IPS DF 19.7 (cell line): ENCODE measurements around the gene STRBP.
"Not testable (repeated sequence)": the region's sequence is repeated elsewhere in the genome, so short reads cannot be mapped to it uniquely, and the experiment has no call there.

ENCODE experiments used
- DNase-seq: peaks from one replicate; pipeline ENCODE4 v3.0.0-alpha.2; 2013; ENCODE audit warnings: low read depth, low spot score

Gene STRBP

DNA sequence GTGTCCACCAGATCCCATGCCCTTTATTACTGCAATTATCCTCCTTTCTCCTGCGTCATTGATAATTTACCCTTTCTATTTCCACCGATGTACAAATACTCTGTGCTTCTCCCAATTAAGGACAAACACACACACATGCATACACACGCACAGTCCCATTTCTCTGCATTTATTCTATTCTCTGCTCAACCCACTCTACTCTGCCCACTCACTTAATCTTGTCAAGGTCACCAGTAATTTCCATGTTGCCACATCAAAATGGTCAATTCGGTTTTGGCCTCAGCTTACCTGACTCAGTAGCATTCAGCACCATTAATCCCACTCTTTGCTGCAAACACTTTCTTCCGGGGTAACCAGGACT is 14.6 kb upstream of the STRBP start:
- no peak for DNase-seq

DNA sequence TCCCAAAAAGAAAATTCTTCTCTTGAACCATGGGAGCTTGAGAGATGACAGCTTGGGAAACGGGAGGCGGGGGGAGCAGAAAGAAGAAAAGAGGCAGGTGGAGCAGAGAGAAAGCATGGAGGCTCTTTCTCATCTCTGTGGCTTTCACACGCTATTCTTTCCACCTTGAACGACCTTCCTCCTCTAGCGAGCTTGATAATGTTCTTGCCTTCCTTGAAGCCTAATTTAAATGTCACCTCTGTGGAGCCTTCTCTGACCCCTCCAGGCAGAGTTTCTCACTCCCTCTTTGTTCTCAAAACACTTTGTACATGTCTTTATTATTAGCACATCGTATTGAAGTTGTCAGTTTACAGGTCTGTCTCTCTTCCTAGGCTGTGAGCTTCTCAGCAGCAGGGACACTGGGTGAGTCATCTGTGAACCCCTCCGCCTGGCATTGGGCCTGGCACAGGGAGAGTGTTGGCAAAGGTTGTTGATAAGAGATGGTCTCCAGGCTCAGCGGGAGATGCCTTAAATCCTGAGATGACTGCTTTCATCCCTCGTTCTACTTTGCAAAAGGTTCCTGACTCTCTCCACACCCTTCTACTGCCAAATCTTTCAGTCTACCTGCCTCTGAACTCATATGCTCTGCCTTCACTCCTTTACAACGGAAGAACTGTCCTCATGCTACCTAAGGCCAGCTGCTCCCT is 14.1 kb upstream of the STRBP start:
- DNase-seq, result no peak

GRCh38 chr9:123281659-123282350 is 13.4 kb upstream of the STRBP start:
- DNase-seq, result no peak

- not testable (repeated sequence) for DNase-seq
These were observed 10.6 kb upstream of the STRBP start for GRCh38 chr9:123278879-123279493.

- DNase-seq, result no peak
These were observed 10.0 kb upstream of the STRBP start for GRCh38 chr9:123278361-123278760.

- DNase-seq, result no peak
These were observed 8.2 kb upstream of the STRBP start for GRCh38 chr9:123276551-123276950.

- DNase-seq, result not testable (repeated sequence)
These were observed 2.7 kb upstream of the STRBP start for GRCh38 chr9:123271133-123271532.

DNA sequence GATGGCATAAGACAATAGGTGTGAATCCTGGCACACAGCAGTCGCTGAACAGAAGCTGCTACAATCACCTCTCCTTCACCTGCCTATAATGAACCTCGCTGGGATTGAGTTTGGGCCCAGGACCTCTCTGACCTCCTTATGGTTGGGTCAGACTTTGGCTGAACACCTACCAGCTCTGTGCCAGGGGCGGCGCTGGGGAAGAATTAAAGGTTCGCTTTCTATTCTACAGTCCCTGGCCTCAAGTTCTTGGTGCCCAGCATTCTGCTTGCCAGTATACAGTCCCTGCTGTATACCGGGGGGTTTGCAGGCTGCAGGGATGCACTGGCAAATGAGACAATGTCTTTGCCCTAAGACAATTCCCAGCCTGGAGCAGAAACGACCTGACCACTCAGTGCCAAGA is 895 bp upstream of the STRBP start:
- DNase-seq, result no peak

GRCh38 chr9:123268199-123268464 is 254 bp downstream of the STRBP start:
- no peak for DNase-seq

DNA sequence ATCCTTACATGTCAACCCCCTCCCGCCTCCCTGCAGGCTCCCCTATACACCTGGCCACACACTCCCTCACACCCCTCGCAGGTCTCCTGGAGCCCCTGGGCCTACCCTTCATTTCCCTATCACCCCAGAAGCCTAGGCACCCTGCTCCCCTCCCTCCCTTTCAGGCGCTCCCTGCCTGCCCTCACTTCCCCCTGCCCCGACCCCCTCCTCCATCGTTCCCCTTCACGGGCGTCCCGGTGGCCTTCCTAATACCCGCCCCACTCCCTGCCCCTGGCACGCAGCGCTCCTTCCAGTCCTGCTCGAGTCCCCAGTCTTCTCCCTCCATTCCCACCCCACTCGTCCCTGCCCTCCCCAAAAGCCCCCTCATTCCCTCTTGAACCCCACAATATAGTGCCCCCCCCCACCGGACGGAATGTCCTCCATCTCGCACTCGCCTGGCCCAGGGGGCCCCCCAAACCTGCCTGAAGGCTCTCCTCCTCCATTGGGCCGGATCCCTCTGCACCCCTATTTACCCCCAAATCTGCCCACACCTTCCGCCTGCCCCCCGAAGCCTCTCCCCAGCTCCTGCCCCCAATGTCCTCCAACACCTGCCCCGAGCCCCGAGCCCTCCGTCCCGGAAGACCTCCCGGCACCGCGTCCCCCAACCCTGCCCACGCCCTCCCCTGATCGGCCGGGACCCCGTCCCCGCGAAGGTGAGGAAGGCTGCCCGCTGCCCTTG is 746 bp downstream of the STRBP start:
- no peak for DNase-seq

- no peak for DNase-seq
These were observed 1.6 kb downstream of the STRBP start for GRCh38 chr9:123266655-123267399.

DNA sequence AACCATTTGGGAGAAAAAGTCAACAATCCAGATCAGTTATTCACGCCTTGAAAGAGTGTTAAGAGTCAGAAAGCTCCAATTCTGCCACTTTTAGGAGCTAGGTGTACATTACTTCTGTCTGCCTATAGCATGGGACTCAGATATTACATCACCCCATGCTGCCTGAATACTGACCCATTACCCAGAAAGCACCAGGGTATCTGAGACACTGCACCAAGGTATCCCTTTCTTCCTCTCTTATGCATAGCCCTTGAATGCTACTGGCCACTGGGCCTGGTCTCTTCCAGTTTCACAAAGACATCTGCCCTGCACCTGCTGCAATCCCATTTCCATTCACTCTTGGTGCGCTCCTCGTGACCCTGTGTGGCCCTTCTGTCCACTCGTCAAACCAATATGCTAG is 2.6 kb downstream of the STRBP start:
- DNase-seq, result no peak

DNA sequence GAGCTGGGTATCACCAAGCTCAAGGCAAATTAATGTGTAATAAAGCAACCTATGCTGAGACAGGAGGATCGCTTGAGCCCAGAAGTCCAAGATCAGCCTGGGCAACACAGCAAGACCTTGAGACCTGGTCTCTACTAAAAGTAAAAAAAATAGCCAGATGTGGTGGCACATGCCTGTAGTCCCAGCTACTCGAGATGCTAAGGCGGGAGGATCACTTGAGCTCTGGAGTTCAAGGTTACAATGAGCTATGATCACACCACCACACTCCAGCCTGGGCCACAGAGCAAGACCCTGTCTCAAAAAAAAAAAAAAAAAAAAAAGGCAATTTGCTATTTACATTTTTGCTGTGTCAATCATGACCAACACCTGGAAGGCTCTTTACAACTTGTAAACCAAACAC is 5.2 kb downstream of the STRBP start:
- DNase-seq, result no peak

GRCh38 chr9:123262338-123262737 is 6.0 kb downstream of the STRBP start:
- DNase-seq, result no peak

GRCh38 chr9:123261006-123261677 is 7.2 kb downstream of the STRBP start:
- DNase-seq, result no peak

- DNase-seq, result no peak
These were observed 8.0 kb downstream of the STRBP start for GRCh38 chr9:123260340-123260739.

GRCh38 chr9:123257276-123257675 is 11.1 kb downstream of the STRBP start:
- no peak for DNase-seq

DNA sequence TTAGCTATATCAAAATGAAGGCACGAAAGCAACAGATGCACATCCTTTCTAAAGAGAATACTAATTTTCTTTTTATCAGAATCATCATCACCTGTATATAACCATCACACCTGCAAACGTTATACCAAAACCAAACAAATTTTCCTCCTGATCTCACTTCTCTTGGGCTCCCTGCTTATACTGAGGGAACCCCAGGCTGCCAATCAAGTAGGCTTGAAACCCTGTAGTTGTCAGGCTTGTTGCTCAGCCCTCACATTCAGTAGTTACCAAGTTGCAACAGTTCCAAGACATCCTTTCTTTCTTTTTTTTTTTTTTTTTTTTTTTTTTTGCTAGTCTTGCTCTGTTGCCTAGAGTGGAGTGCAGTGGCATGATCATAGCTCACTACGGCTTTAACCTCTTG is 12.7 kb downstream of the STRBP start:
- no peak for DNase-seq

GRCh38 chr9:123253204-123253603 is 15.2 kb downstream of the STRBP start:
- no peak for DNase-seq

DNA sequence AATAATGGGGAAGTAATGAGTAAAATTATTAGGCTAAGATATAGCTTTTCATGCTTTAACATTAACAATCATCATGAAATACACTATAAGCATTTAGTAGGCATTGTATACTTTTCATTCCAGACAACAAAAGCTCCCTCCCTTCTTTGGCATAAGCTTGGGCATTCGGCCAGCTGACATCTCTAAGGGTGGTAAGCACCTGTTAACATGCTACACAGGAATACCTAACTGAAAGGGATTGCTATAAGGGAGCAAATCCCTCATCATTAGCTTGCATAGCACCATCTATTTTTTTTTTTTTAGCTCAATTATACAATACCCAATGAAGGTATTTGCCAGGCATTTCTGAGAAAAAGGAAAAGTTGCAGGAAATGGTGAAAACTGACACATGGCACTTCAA is 16.6 kb downstream of the STRBP start:
- DNase-seq, result no peak

- no peak for DNase-seq
These were observed 17.1 kb downstream of the STRBP start for GRCh38 chr9:123251324-123251723.
